Measurements from ENCODE around the gene CFAP210.
"Not testable (repeated sequence)": the region's sequence is repeated elsewhere in the genome, so short reads cannot be mapped to it uniquely, and the experiment has no call there.

The CFAP210 gene

GRCh38 chr2:169670215-169670651 lies 24.0 kb downstream of the CFAP210 start:
- no peak for DNase-seq

- DNase-seq = no peak
Measured at GRCh38 chr2:169667583-169667982, 26.6 kb downstream of the CFAP210 start.

GRCh38 chr2:169664978-169665930 lies 29.0 kb downstream of the CFAP210 start:
- DNase-seq = no peak

- DNase-seq = no peak
Measured at GRCh38 chr2:169664600-169664977, 29.6 kb downstream of the CFAP210 start.

GRCh38 chr2:169663247-169663646 lies 31.0 kb downstream of the CFAP210 start:
- no peak for DNase-seq

GRCh38 chr2:169662744-169663143 lies 31.5 kb downstream of the CFAP210 start:
- no peak for DNase-seq

GRCh38 chr2:169661265-169661664 lies 32.9 kb downstream of the CFAP210 start:
- DNase-seq = no peak

GRCh38 chr2:169659320-169659719 lies 34.9 kb downstream of the CFAP210 start:
- DNase-seq = no peak

GRCh38 chr2:169658877-169659276 lies 35.3 kb downstream of the CFAP210 start:
- DNase-seq = no peak

- DNase-seq = no peak
Measured at GRCh38 chr2:169656164-169656563, 38.0 kb downstream of the CFAP210 start.

GRCh38 chr2:169653636-169654035 lies 40.6 kb downstream of the CFAP210 start:
- no peak for DNase-seq

GRCh38 chr2:169649278-169649677 lies 44.9 kb downstream of the CFAP210 start:
- no peak for DNase-seq

- no peak for DNase-seq
Measured at GRCh38 chr2:169647496-169647895, 46.7 kb downstream of the CFAP210 start.

- DNase-seq = no peak
Measured at GRCh38 chr2:169644173-169644572, 50.0 kb downstream of the CFAP210 start.

GRCh38 chr2:169641464-169641863 lies 52.7 kb downstream of the CFAP210 start:
- no peak for DNase-seq

GRCh38 chr2:169640104-169640503 lies 54.1 kb downstream of the CFAP210 start:
- DNase-seq = no peak

GRCh38 chr2:169637620-169638019 lies 56.6 kb downstream of the CFAP210 start:
- no peak for DNase-seq

- DNase-seq = no peak
Measured at GRCh38 chr2:169636440-169637097, 57.6 kb downstream of the CFAP210 start.

GRCh38 chr2:169625781-169626180 lies 68.4 kb downstream of the CFAP210 start:
- DNase-seq = no peak

GRCh38 chr2:169623235-169623634 lies 71.0 kb downstream of the CFAP210 start:
- DNase-seq = no peak

GRCh38 chr2:169620509-169620908 lies 73.7 kb downstream of the CFAP210 start:
- no peak for DNase-seq

- no peak for DNase-seq
Measured at GRCh38 chr2:169619946-169620345, 74.3 kb downstream of the CFAP210 start.

- DNase-seq = not testable (repeated sequence)
Measured at GRCh38 chr2:169615982-169616381, 78.2 kb downstream of the CFAP210 start.

GRCh38 chr2:169613876-169614275 lies 80.3 kb downstream of the CFAP210 start:
- no peak for DNase-seq
